ENCODE results near the gene GALNT5.

GRCh38 chr2:157269922-157270321, 12.4 kb downstream of the GALNT5 start:
- TF ChIP-seq CTCF (IDR thresholded peaks at IDR 0.05; ENCODE audit: insufficient read depth, low read depth, low read length), result no peak
- TF ChIP-seq EZH2 (IDR thresholded peaks at IDR 0.05; ENCODE audit: insufficient read depth, low read length), result no peak
